LNCaP clone FGC (cell line): ENCODE data around the gene LECT2.

Experiments used
- DNase-seq: peaks from one replicate; pipeline ENCODE4 v3.0.0-alpha.2; 2011; ENCODE audit warnings: low read depth
- H3K4me3 ChIP-seq: 2 replicates; pipeline ENCODE4 v1.5.1; 2011; ENCODE audit warnings: mild to moderate bottlenecking, low read depth, low read length, control low read depth
- TF ChIP-seq, protein P1 (sequence below): IDR thresholded peaks from 2 replicates; pipeline ENCODE4 v1.5.1; 2012; ENCODE audit warnings: mild to moderate bottlenecking; ENCODE audit not compliant: control insufficient read depth, insufficient read depth; ENCODE audit errors: extremely low read depth

Gene LECT2

DNA sequence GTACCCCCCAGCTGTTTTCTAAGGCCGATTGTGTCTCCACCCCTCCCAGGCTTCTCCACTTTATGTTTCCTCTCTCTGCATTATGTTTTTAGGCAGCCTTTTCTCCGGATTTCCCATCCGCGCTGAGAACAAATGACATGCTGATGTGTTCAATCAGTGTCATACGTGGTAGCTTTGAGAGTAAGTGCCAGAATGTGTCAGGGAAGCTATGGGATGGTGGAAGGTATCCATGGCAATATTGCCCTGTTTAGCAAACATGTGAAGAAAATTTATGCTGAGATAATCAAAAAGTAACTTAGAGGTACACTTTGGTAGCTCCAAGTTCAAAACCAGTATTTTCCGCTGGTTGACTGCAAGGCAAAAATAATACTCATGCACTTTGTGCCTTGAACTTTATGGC, 36.6 kb upstream of the LECT2 start:
- TF ChIP-seq, protein P1, sequence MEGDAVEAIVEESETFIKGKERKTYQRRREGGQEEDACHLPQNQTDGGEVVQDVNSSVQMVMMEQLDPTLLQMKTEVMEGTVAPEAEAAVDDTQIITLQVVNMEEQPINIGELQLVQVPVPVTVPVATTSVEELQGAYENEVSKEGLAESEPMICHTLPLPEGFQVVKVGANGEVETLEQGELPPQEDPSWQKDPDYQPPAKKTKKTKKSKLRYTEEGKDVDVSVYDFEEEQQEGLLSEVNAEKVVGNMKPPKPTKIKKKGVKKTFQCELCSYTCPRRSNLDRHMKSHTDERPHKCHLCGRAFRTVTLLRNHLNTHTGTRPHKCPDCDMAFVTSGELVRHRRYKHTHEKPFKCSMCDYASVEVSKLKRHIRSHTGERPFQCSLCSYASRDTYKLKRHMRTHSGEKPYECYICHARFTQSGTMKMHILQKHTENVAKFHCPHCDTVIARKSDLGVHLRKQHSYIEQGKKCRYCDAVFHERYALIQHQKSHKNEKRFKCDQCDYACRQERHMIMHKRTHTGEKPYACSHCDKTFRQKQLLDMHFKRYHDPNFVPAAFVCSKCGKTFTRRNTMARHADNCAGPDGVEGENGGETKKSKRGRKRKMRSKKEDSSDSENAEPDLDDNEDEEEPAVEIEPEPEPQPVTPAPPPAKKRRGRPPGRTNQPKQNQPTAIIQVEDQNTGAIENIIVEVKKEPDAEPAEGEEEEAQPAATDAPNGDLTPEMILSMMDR, result no peak
- no peak for DNase-seq
- H3K4me3 ChIP-seq, result no peak overlapping the region

DNA sequence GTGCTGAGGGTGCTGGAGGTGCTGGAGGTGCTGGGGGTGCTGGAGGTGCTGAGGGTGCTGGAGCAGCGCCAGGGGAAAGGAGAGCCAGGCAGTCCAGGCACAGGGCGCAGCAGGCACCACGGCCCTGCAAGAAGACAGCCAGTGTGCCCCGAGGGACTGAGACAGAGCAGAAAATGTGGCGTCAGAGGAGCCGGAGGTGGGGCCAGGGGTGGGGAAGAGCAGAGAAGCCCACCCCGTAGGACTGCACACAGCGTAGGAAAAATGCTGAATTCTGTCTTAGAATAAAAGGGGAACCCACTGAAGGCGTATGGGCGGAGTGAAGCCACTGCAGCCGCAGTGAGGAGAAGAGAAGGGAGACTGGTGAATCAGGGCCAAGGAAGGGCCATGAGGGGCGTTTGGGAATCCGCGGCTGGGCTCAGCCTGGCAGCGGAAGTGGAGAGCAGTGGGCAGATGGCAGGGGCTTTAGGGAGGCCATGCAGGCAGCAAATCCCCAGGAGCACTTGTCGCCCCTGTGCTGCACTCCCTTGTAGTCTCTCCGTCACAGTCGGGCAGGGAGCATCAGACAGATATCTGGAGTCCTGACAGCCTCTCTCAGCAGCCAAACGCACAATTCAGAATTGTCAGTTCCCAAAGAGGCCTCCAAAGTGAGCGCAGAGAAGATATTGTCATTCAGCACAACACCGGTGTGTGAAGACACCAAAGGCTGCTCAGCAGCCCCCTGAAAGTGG, 35.9 kb upstream of the LECT2 start:
- H3K4me3 ChIP-seq, result no peak overlapping the region
- TF ChIP-seq, protein P1, result no peak
- no peak for DNase-seq

DNA sequence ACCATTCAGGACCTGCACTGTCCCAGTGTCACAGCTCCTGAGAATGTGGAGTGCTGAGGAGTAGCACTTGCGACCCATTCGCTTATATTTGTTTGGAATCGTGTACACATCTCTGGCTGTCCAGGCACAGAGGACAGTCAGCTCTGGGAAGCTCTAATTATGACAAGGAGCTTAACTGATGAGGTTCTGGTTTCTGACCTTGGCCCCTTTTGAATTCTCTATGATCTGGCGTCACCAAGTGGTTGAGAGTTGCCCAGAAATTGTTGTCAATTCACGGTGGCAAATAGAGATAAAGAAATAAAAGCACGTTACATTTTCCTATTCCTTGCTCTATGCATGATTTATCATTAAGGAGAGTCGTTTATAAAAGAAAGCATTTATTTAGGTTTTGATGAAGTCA, 34.9 kb upstream of the LECT2 start:
- no peak overlapping the region for H3K4me3 ChIP-seq
- DNase-seq, result no peak
- TF ChIP-seq, protein P1, result 0 out of 2 replicates have a peak, but pooled peaks have one; percentile 22

DNA sequence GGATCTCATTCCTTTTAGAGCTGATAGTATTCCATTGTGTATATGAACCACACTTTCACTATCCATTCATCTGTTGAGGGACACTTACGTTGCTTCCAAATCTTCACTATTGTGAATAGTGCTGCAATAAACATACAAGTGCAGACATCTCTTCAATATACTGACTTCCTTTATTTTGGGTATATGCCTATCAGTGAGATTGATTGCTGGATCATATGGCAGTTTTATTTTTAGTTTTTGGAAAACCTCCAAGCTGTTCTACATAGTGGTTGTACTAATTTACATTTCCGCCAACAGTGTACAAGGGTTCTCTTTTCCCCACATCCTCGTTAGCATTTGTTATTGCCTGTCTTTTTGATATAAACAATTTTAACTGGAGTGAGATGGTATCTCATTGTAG, 33.8 kb upstream of the LECT2 start:
- H3K4me3 ChIP-seq, result no peak overlapping the region
- TF ChIP-seq, protein P1, result no peak
- DNase-seq, result no peak

DNA sequence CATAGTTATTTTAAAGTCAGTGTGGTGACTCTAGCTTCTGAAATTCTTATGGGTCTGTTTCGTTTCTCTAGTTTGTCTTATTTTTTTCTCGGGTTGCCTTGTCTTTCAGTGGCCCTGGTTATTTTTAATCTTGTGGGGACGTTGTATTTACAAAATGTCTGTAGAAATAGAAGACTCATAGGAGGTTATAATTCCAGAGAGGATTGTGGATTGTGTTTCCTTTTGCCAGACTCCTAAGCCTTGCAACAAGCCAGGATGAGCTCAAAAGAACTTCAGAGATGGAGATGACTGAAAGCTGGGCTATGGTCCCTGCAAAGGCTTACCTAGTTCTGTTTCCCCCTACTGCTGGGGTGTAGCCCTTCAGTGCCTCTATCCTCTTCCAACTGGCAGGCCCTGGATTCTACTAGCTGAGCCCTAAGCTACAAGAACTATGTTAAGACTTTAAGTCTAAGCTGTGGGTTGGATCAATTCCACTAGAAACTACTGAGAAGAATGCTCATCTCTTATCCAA, 32.2 kb upstream of the LECT2 start:
- H3K4me3 ChIP-seq, result no peak overlapping the region
- TF ChIP-seq, protein P1, result no peak
- no peak for DNase-seq

DNA sequence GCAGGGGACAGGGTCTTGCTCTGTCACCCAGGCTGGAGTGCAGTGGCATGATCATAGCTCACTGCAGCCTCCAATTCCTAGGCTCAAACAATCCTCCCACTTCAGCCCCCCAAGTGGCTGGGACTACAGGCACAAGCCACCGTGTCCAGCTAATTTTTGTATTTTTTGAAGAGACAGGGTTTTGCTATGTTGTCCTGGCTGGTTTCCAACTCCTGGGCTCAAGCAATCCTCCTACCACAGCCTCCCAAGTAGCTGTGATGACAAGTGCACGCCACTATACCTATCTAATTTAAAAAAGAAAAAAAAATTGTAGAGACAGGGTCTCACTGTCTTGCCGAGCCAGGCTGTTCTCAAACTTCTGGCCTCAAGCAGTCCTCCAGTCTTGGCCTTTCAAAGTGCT, 31.6 kb upstream of the LECT2 start:
- DNase-seq, result no peak
- no peak overlapping the region for H3K4me3 ChIP-seq
- TF ChIP-seq, protein P1, result no peak

DNA sequence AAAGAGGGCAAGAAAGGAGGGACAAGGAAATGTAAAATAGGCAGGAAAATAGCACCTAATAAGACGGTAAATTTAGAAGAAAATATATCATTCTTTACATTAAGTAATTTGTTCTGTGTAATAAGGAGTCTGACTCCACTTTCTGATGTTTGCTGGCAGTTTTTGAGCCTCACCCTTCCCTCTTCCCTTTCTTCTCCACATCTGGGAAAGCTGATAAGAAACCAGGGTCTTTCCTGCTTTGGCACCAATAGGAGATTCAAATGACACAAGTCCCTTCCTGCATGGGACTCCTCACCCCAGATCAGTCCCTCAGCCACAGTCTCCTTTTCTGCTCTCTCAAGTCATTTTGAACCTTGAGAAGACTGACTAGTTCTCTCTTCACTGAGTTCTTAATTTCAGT, 31.2 kb upstream of the LECT2 start:
- no peak for DNase-seq
- no peak overlapping the region for H3K4me3 ChIP-seq
- TF ChIP-seq, protein P1, result no peak
